Activated T-cell treated with anti-CD3 and anti-CD28 coated beads for 48 hours (primary cell): ENCODE data around the gene PROK2.

ENCODE experiments used
- DNase-seq: peaks from one replicate; pipeline ENCODE4 v3.0.0-alpha.2; 2020; ENCODE audit warnings: low read depth

Gene PROK2

GRCh38 chr3:71786551-71786950 is 1.6 kb upstream of the PROK2 start:
- DNase-seq: no peak

- DNase-seq: no peak
Measured at GRCh38 chr3:71786217-71786549, 1.2 kb upstream of the PROK2 start.

- no peak for DNase-seq
Measured at GRCh38 chr3:71785532-71786216, 726 bp upstream of the PROK2 start.

GRCh38 chr3:71784201-71784913 is 591 bp downstream of the PROK2 start:
- no peak for DNase-seq

- no peak for DNase-seq
Measured at GRCh38 chr3:71783152-71783551, 1.8 kb downstream of the PROK2 start.

- no peak for DNase-seq
Measured at GRCh38 chr3:71780430-71780829, 4.5 kb downstream of the PROK2 start.

- DNase-seq: no peak
Measured at GRCh38 chr3:71779674-71780377, 5.1 kb downstream of the PROK2 start.

- DNase-seq: no peak
Measured at GRCh38 chr3:71778353-71778752, 6.6 kb downstream of the PROK2 start.

GRCh38 chr3:71776538-71776937 is 8.4 kb downstream of the PROK2 start:
- DNase-seq: no peak

- no peak for DNase-seq
Measured at GRCh38 chr3:71771884-71772283, 13.1 kb downstream of the PROK2 start.

GRCh38 chr3:71771126-71771525 is 13.8 kb downstream of the PROK2 start:
- no peak for DNase-seq

GRCh38 chr3:71763426-71763825 is 21.5 kb downstream of the PROK2 start:
- no peak for DNase-seq

- no peak for DNase-seq
Measured at GRCh38 chr3:71760140-71760539, 24.8 kb downstream of the PROK2 start.

- DNase-seq: no peak
Measured at GRCh38 chr3:71759401-71759800, 25.5 kb downstream of the PROK2 start.

GRCh38 chr3:71758091-71758490 is 26.9 kb downstream of the PROK2 start:
- no peak for DNase-seq

- DNase-seq: no peak
Measured at GRCh38 chr3:71754610-71755253, 30.2 kb downstream of the PROK2 start.

- peak; percentile 23 for DNase-seq
Measured at GRCh38 chr3:71753701-71754609, 31.0 kb downstream of the PROK2 start, which contains the start of gene GPR27. Gene GPR27, plus strand, starts transcription at chr3:71753855. Its CDS starts 195 bp downstream, at chr3:71754050.

- no peak for DNase-seq
Measured at GRCh38 chr3:71752831-71753700, 31.9 kb downstream of the PROK2 start.

- DNase-seq: no peak
Measured at GRCh38 chr3:71751602-71752001, 33.3 kb downstream of the PROK2 start.

- no peak for DNase-seq
Measured at GRCh38 chr3:71744738-71745137, 40.2 kb downstream of the PROK2 start.

GRCh38 chr3:71742621-71743020 is 42.3 kb downstream of the PROK2 start:
- DNase-seq: no peak
